A549 treated with ZK216348 at 1 μM for 4 hours (cell line): Measurements from ENCODE around the gene ZCCHC4. TPM values are rescaled to one million over a fixed set of nuclear protein-coding genes. Genes with fewer than 3 reads are reported as not detected.

ENCODE experiments used
- total RNA-seq: library from RNA; stranded (reverse); fragments of 200-300 nt; extraction: Qiagen RNA extraction; gene quantifications from 5 replicates; pipeline ENCODE4 v1.2.3, GENCODE V29; 2022; ENCODE audit warnings: low read depth

ZCCHC4 gene
- total RNA-seq: 3.9 to 5.0 TPM (median 4.1 TPM) in 5 replicates

GRCh38 chr4:25312496-25313200 lies at the start of gene ZCCHC4:
Gene ZCCHC4, plus strand, starts transcription at chr4:25312774. Its CDS starts 36 bp downstream, at chr4:25312810.

GRCh38 chr4:25376754-25377571 lies 64.4 kb downstream of the ZCCHC4 start, which contains the start of gene ANAPC4:
Gene ANAPC4, plus strand, starts transcription at chr4:25377263. Its CDS starts 165 bp downstream, at chr4:25377428.

Other genes starting within 250 kb of the ZCCHC4 start
- gene SEPSECS, start 152.3 kb upstream of the ZCCHC4 start, total RNA-seq: 2.4 to 3.2 TPM (median 2.4 TPM) in 5 replicates
- gene PI4K2B, start 78.7 kb upstream of the ZCCHC4 start, total RNA-seq: 2.9 to 9.6 TPM (median 8.4 TPM) in 5 replicates
- 8.2 to 14.7 TPM (median 13.0 TPM) in 5 replicates for gene ANAPC4, start 64.5 kb downstream of the ZCCHC4 start, total RNA-seq